NK-92 treated with Interleukin-12 subunit alpha and Interleukin-12 subunit beta, amount 100 ng/mL, for 24 hours (cell line): ENCODE results near the gene LRTM1.

Source experiments
- DNase-seq: peaks from one replicate; lab custom pipeline; 2025; lab: John Stamatoyannopoulos, UW

Gene LRTM1

GRCh38 chr3:54891540-54891897 lies 36.3 kb downstream of the LRTM1 start:
- no peak for DNase-seq

- no peak for DNase-seq
These were observed 38.1 kb downstream of the LRTM1 start for GRCh38 chr3:54889731-54890130.

- DNase-seq, result no peak
These were observed 39.0 kb downstream of the LRTM1 start for GRCh38 chr3:54888873-54889272.

GRCh38 chr3:54888162-54888561 lies 39.7 kb downstream of the LRTM1 start:
- DNase-seq, result no peak

GRCh38 chr3:54882129-54882833 lies 45.6 kb downstream of the LRTM1 start:
- DNase-seq, result no peak

- no peak for DNase-seq
These were observed 49.7 kb downstream of the LRTM1 start for GRCh38 chr3:54878145-54878544.

- DNase-seq, result no peak
These were observed 50.1 kb downstream of the LRTM1 start for GRCh38 chr3:54877730-54878129.

- DNase-seq, result no peak
These were observed 51.2 kb downstream of the LRTM1 start for GRCh38 chr3:54876694-54877093.

- DNase-seq, result no peak
These were observed 52.1 kb downstream of the LRTM1 start for GRCh38 chr3:54875596-54876268.

- DNase-seq, result no peak
These were observed 52.9 kb downstream of the LRTM1 start for GRCh38 chr3:54874816-54875556.

GRCh38 chr3:54873059-54874010 lies 54.5 kb downstream of the LRTM1 start:
- DNase-seq, result no peak

- no peak for DNase-seq
These were observed 56.0 kb downstream of the LRTM1 start for GRCh38 chr3:54871867-54872266.

- no peak for DNase-seq
These were observed 57.4 kb downstream of the LRTM1 start for GRCh38 chr3:54870423-54870822.
